Natural killer cell (primary cell): Measurements from ENCODE around the gene DENND1A. TPM values are rescaled to one million over a fixed set of nuclear protein-coding genes. Genes with fewer than 3 reads are reported as not detected.

Experiments used
- ATAC-seq, 3 donors: fragments of 150-1000 bp in 2 of 3; fragments of 200-7000 bp in 1 of 3; cut with Tn5 transposase; 1 replicate in 1 of 3; 2 replicates in 2 of 3; pipeline ENCODE4 v1.10.0; 2021; ENCODE audit warnings: mild to moderate bottlenecking in 2 of 3, moderate library complexity in 2 of 3
- DNase-seq, 2 donors: peaks; one replicate each; pipeline versions ENCODE4 v3.0.0 to v3.0.0-alpha.2; 2013 to 2021; ENCODE audit warnings: mixed read lengths in 1 of 2
- H3K27ac ChIP-seq: one replicate; pipeline ENCODE4 v1.5.1; 2013; ENCODE audit warnings: mild to moderate bottlenecking, low read length
- H3K27me3 ChIP-seq: one replicate; pipeline ENCODE4 v1.6.1; 2013; ENCODE audit warnings: low read length; ENCODE audit not compliant: control insufficient read depth, insufficient read depth
- H3K36me3 ChIP-seq: one replicate; pipeline ENCODE4 v1.6.1; 2013; ENCODE audit warnings: low read length; ENCODE audit not compliant: control insufficient read depth, insufficient read depth
- H3K4me1 ChIP-seq: one replicate; pipeline ENCODE4 v1.6.1; 2013; ENCODE audit warnings: low read length; ENCODE audit not compliant: control insufficient read depth, insufficient read depth
- H3K4me3 ChIP-seq: one replicate; pipeline ENCODE4 v1.5.1; 2013; ENCODE audit warnings: low read length
- H3K9me3 ChIP-seq: one replicate; pipeline ENCODE4 v1.6.1; 2013; ENCODE audit warnings: low read length; ENCODE audit not compliant: control insufficient read depth, insufficient read depth
- H3K27ac Mint-ChIP-seq, 2 donors: one replicate each; pipeline ENCODE4 v1.8.0; 2022; ENCODE audit warnings: mild to moderate bottlenecking in 2 of 2, mixed read lengths in 2 of 2, moderate library complexity in 1 of 2
- H3K27me3 Mint-ChIP-seq, 2 donors: one replicate each; pipeline ENCODE4 v1.8.0; 2022; ENCODE audit warnings: low read depth in 2 of 2, mixed read lengths in 2 of 2
- H3K36me3 Mint-ChIP-seq: one replicate; pipeline ENCODE4 v1.8.0; 2022; ENCODE audit warnings: mixed read lengths
- H3K4me1 Mint-ChIP-seq, 2 donors: one replicate each; pipeline ENCODE4 v1.8.0; 2022; ENCODE audit warnings: mixed read lengths in 2 of 2
- H3K4me3 Mint-ChIP-seq: one replicate; pipeline ENCODE4 v1.8.0; 2022; ENCODE audit warnings: mild to moderate bottlenecking, moderate library complexity, mixed read lengths
- H3K9me3 Mint-ChIP-seq, 2 donors: one replicate each; pipeline ENCODE4 v1.8.0; 2022; ENCODE audit warnings: mixed read lengths in 2 of 2
- WGBS: methylation state at CpG from one replicate; pipeline ENCODE4 v1.1.7; 2013; ENCODE audit warnings: missing lambda C conversion rate; ENCODE audit not compliant: insufficient coverage; 5-methylcytosine and 5-hydroxymethylcytosine counted together
- intact Hi-C: fragments of 100-400 bp; cut with micrococcal nuclease; formaldehyde crosslinking; loops from one replicate; pipeline ENCODE4 v1.14.2; 2022
- total RNA-seq, 4 donors: library from RNA; stranded (reverse); fragments of 120-200 nt in 1 of 4; gene quantifications; one replicate each; pipeline versions ENCODE4 v1.2.3 to v1.2.4, GENCODE V29; 2013 to 2022
- TF ChIP-seq, protein P1 (sequence below): fragments of 200-600 bp; IDR thresholded peaks from one replicate; pipeline ENCODE4 v1.8.0; 2022; ENCODE audit warnings: antibody characterized with exemption

Gene DENND1A
- total RNA-seq, 3 donors from 2014 or later (not counting 1 experiment from before 2014, with no cell fraction given): 27.8 to 37.6 (median 30.9) TPM

DNA sequence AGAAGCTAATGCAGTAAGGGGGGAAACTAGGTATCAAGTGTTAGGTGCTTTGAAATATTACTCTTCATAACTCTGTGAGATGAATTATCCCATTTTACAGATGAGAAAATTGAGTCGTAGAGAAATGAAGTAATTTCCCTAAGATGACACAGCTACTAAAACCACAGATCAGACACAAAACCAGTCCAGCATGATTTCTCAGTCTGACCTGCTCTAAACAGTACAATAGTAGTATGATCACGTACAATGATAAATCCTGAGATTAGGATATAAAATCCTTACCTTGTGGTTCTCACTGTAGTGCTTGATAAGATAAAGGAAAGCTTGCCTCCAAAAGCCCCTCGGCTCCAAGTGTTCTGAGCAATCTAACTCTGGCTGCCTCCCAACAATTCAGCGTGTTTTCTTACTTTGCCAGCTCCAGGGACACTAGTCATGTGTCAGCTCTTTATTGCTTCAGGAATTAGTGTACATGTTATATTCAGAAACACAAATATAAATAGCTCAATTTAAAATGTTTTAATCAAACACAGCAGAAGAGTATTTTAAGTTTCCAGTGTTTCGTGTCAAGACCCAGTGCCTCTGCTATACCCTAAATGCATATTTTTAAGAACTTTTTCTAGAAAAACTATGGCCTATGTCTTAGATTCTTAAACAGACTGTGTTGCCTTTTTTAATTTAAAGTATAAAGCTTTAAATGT lies 243.6 kb downstream of the DENND1A start:
- Histone ChIP-seq H3K4me3 (no peak overlapping the region), H3K36me3 (no peaks in the 10 kb centered on the region), H3K27me3 (no peaks in the 10 kb centered on the region), H3K4me1 (peaks cover 7% of the 10 kb centered on the region), H3K27ac (no peak overlapping the region), H3K9me3 (no peaks in the 10 kb centered on the region)
- H3K9me3 Mint-ChIP-seq: no peaks in the 10 kb centered on the region
- intact Hi-C loops: no loop called here
- H3K4me3 Mint-ChIP-seq: no peak overlapping the region
- TF ChIP-seq, protein P1, sequence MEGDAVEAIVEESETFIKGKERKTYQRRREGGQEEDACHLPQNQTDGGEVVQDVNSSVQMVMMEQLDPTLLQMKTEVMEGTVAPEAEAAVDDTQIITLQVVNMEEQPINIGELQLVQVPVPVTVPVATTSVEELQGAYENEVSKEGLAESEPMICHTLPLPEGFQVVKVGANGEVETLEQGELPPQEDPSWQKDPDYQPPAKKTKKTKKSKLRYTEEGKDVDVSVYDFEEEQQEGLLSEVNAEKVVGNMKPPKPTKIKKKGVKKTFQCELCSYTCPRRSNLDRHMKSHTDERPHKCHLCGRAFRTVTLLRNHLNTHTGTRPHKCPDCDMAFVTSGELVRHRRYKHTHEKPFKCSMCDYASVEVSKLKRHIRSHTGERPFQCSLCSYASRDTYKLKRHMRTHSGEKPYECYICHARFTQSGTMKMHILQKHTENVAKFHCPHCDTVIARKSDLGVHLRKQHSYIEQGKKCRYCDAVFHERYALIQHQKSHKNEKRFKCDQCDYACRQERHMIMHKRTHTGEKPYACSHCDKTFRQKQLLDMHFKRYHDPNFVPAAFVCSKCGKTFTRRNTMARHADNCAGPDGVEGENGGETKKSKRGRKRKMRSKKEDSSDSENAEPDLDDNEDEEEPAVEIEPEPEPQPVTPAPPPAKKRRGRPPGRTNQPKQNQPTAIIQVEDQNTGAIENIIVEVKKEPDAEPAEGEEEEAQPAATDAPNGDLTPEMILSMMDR: no peak
- no peak for ATAC-seq
- H3K27me3 Mint-ChIP-seq: no peaks in the 10 kb centered on the region
- no peak for DNase-seq
- H3K27ac Mint-ChIP-seq: no peak overlapping the region
- peaks cover 6% of the 10 kb centered on the region for H3K36me3 Mint-ChIP-seq
- peaks cover 19 to 31% of the 10 kb centered on the region in 2 donors for H3K4me1 Mint-ChIP-seq
- 100% methylated on average over 2 of the region's 5 CpGs for WGBS

DNA sequence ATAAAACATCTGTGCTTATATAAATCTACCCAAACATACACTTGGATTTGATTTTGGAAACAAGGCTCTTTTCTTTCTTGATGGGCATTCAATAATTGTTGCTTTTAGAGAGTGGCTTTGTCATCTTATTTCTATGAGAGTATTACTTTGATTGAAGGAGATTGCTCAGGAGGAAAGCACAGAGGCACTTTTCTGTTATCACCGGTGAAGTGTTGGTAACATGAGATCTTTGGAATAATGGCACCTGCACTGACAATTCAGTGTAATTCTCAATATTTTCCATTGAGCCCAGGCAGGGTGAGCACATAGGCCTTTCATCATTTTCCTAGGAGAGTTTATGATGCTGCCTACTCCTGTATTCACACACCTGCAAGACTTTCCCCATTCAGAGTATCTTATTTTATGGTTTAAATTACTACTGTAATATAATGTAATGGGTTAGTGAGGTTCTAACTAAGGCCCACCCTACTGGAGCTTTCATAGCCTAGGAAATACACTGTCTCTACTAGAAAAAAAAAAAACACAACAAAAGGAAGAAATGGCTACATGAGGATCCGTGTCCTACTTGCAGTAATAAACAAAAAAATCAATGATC lies 244.3 kb downstream of the DENND1A start:
- Mint-ChIP-seq H3K4me1 (peaks cover 15 to 33% of the 10 kb centered on the region in 2 donors), H3K36me3 (no peaks in the 10 kb centered on the region), H3K4me3 (no peak overlapping the region), H3K27me3 (no peaks in the 10 kb centered on the region), H3K27ac (no peak overlapping the region), H3K9me3 (no peaks in the 10 kb centered on the region)
- TF ChIP-seq, protein P1: no peak
- no peaks in the 10 kb centered on the region for H3K9me3 ChIP-seq
- H3K4me1 ChIP-seq: peaks cover 7% of the 10 kb centered on the region
- H3K36me3 ChIP-seq: no peaks in the 10 kb centered on the region
- H3K27ac ChIP-seq: no peak overlapping the region
- ATAC-seq (no peak), DNase-seq (no peak)
- H3K27me3 ChIP-seq: no peaks in the 10 kb centered on the region
- intact Hi-C loops: no loop called here
- no peak overlapping the region for H3K4me3 ChIP-seq
- WGBS: 100% methylated on average over 2 of the region's 2 CpGs

DNA sequence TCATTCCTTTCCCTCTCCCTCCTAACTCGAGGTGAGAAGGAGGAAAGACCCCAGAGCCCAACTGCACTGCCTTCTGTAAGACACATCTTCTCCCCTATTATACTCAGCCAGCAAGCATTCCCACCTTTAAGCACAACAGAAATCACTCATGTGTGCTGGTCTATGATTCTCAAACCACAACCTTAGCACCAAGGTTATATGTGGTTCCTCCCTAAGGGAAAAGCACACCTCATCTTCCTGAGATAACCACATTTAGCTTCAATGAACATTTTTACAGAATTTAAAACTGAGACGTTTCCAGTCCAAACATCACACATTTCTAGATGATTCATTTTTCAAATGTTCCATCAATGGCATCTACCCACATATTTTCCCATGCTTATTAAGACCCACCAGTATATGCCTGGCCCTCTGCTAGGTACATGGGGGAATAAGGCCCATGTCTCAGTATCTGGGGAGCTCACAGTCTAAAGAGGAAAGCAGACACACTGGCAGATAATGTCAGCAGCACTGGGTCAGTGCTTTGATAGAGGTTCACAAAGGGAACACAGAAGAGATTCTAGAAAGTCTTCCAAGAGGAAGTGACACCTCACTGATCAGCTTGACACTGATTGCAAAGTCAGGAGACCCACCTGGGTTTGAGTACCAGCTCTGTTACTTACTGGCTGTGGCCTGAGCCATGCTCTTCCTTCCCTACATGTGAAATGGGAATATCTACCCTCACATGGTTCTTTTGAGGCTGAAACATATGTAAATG lies 245.4 kb downstream of the DENND1A start:
- DNase-seq (no peak), ATAC-seq (no peak)
- no peak overlapping the region for H3K27ac Mint-ChIP-seq
- H3K27me3 Mint-ChIP-seq: no peaks in the 10 kb centered on the region
- Histone ChIP-seq H3K4me1 (peaks cover 13% of the 10 kb centered on the region), H3K27me3 (no peaks in the 10 kb centered on the region), H3K27ac (no peak overlapping the region), H3K36me3 (no peaks in the 10 kb centered on the region), H3K4me3 (no peak overlapping the region), H3K9me3 (no peaks in the 10 kb centered on the region)
- TF ChIP-seq, protein P1: no peak
- H3K4me1 Mint-ChIP-seq: peaks cover 19 to 38% of the 10 kb centered on the region in 2 donors
- intact Hi-C loops: no loop called here
- no peaks in the 10 kb centered on the region for H3K9me3 Mint-ChIP-seq
- no peak overlapping the region for H3K4me3 Mint-ChIP-seq
- WGBS: 43% methylated on average over 2 of the region's 2 CpGs
- H3K36me3 Mint-ChIP-seq: no peaks in the 10 kb centered on the region
